ENCODE measurements around the gene DISP2.

DISP2 gene

DNA sequence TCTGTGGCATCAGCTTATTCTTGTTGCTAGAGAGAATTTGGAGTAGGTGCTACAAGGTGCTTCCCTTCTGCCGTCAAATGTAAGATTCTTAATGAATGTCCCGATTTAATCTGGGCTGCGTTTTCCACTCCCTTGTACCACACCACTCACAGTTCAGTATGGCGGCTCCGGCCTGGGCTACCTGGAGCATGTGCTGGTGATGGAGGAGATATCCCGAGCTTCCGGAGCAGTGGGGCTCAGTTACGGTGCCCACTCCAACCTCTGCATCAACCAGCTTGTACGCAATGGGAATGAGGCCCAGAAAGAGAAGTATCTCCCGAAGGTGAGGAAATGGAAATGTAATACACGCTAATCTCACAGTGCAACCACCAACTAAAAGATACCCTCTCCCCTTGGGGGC is 52.5 kb downstream of the DISP2 start:
- H3K27ac ChIP-seq (ENCODE audit: low read depth, low read length), result no peak overlapping the region
- no peaks in the 10 kb centered on the region for H3K9me3 ChIP-seq (ENCODE audit: low read length)
- no peak overlapping the region for H3K9ac ChIP-seq (ENCODE audit: low read length)
- H3K27me3 ChIP-seq (ENCODE audit: control insufficient read depth in 1 of 2, insufficient read depth in 2 of 2, low read length in 2 of 2), result no peaks in the 10 kb centered on the region
- H3K4me3 ChIP-seq (ENCODE audit: low read depth in 1 of 2, low read length in 2 of 2), result no peak overlapping the region
- H3K36me3 ChIP-seq (ENCODE audit: insufficient read depth, low read length), result peaks cover 47% of the 10 kb centered on the region
- H3K4me1 ChIP-seq (ENCODE audit: insufficient read depth, low read length), result peaks cover 14% of the 10 kb centered on the region

DNA sequence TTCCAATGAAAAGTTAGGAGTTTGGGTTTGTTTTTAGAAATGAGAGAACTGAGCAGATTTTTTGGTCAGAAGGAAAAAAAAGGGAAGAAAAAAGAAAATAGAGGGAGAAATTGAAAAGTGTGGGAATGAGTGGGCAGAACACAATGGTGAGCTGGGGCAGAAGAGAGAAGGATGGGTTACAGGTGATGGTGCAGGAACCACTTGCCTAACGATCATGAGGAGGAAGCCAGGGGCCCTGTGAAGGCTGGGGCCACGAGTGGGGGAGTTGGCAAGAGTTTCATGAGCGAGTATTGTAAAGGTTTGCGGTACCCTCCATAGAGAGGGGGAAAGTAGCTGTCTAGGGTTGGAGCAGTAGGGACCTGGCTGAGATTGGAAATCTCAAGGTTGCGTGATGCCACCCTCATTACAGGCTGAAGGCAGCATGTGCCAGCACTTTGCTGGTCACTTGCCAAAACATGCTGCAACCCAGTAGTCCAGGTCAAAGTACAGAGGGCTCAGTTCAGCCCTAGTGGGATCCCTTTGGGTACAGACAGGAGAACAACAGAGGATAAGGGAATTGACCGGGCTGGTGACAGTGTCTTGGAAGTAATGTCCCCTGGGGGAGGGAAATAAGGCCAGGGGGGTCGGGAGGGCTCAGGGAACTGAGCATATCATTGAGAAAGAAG is 54.2 kb downstream of the DISP2 start:
- Histone ChIP-seq H3K27me3 (ENCODE audit: control insufficient read depth in 1 of 2, insufficient read depth in 2 of 2, low read length in 2 of 2) (no peaks in the 10 kb centered on the region), H3K4me3 (ENCODE audit: low read depth in 1 of 2, low read length in 2 of 2) (no peak overlapping the region), H3K9ac (ENCODE audit: low read length) (no peak overlapping the region), H3K36me3 (ENCODE audit: insufficient read depth, low read length) (peaks cover 55% of the 10 kb centered on the region), H3K9me3 (ENCODE audit: low read length) (no peaks in the 10 kb centered on the region), H3K4me1 (ENCODE audit: insufficient read depth, low read length) (peaks cover 1% of the 10 kb centered on the region), H3K27ac (ENCODE audit: low read depth, low read length) (no peak overlapping the region)

DNA sequence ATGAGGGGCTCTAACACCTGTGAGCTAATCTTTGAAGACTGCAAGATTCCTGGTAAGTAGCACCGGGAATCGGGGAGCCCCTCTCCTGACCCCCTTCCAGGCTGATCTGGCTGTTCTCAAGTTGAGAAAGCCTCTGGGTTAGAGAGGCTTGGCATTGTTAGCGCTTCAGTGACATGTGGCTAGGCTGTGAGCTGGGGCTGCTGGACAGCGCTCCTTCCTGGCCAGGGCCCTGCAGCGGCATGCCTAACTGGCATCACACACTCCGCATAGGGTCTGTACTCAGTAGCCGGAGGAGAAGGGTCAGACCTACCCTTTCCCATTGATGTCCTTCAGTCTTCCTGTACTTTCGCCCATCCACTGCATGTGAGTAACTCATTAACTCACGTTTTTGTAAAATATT is 55.0 kb downstream of the DISP2 start:
- H3K4me1 ChIP-seq (ENCODE audit: insufficient read depth, low read length), result no peaks in the 10 kb centered on the region
- H3K36me3 ChIP-seq (ENCODE audit: insufficient read depth, low read length), result peaks cover 58% of the 10 kb centered on the region
- no peak overlapping the region for H3K4me3 ChIP-seq (ENCODE audit: low read depth in 1 of 2, low read length in 2 of 2)
- H3K9me3 ChIP-seq (ENCODE audit: low read length), result no peaks in the 10 kb centered on the region
- no peaks in the 10 kb centered on the region for H3K27me3 ChIP-seq (ENCODE audit: control insufficient read depth in 1 of 2, insufficient read depth in 2 of 2, low read length in 2 of 2)
- H3K9ac ChIP-seq (ENCODE audit: low read length), result no peak overlapping the region
- H3K27ac ChIP-seq (ENCODE audit: low read depth, low read length), result no peak overlapping the region

DNA sequence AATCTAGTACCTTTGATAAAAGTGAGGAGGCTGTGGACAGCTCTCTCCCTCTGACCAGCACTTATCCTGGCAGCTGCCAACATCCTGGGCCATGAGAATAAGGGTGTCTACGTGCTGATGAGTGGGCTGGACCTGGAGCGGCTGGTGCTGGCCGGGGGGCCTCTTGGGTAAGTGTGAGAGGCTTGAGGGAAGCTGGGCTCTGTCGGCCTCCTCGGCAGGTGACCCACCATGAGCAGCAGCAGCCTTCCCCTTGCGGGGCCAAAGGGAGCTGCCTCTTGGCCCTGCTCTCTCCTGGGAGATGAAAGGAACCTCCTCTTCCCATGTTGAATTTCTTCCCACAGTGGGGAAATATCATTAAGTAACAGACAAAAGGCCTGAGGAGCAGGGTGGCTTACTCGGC is 56.8 kb downstream of the DISP2 start:
- Histone ChIP-seq H3K4me1 (ENCODE audit: insufficient read depth, low read length) (no peaks in the 10 kb centered on the region), H3K4me3 (ENCODE audit: low read depth in 1 of 2, low read length in 2 of 2) (no peak overlapping the region), H3K9me3 (ENCODE audit: low read length) (no peaks in the 10 kb centered on the region), H3K27ac (ENCODE audit: low read depth, low read length) (no peak overlapping the region), H3K36me3 (ENCODE audit: insufficient read depth, low read length) (peaks cover 50% of the 10 kb centered on the region), H3K27me3 (ENCODE audit: control insufficient read depth in 1 of 2, insufficient read depth in 2 of 2, low read length in 2 of 2) (no peaks in the 10 kb centered on the region), H3K9ac (ENCODE audit: low read length) (no peak overlapping the region)

DNA sequence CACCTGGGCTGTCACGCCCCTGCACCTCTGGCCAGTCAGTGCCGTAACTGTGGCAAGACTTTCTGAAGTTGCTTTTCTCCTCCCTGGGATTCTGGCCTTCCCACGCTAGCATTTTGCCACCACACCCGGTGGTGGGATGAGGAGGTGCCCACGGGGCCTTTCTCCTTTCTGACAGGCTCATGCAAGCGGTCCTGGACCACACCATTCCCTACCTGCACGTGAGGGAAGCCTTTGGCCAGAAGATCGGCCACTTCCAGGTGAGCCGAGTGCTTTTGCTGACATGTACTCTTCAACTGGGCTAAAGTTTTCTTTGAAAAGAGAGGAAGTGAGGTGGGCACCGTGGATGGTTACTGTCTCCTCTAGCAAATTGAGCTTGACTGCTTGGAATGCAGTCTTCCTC is 57.2 kb downstream of the DISP2 start:
- Histone ChIP-seq H3K27ac (ENCODE audit: low read depth, low read length) (no peak overlapping the region), H3K27me3 (ENCODE audit: control insufficient read depth in 1 of 2, insufficient read depth in 2 of 2, low read length in 2 of 2) (no peaks in the 10 kb centered on the region), H3K4me1 (ENCODE audit: insufficient read depth, low read length) (no peaks in the 10 kb centered on the region), H3K9ac (ENCODE audit: low read length) (no peak overlapping the region), H3K9me3 (ENCODE audit: low read length) (no peaks in the 10 kb centered on the region), H3K36me3 (ENCODE audit: insufficient read depth, low read length) (peaks cover 47% of the 10 kb centered on the region), H3K4me3 (ENCODE audit: low read depth in 1 of 2, low read length in 2 of 2) (no peak overlapping the region)

DNA sequence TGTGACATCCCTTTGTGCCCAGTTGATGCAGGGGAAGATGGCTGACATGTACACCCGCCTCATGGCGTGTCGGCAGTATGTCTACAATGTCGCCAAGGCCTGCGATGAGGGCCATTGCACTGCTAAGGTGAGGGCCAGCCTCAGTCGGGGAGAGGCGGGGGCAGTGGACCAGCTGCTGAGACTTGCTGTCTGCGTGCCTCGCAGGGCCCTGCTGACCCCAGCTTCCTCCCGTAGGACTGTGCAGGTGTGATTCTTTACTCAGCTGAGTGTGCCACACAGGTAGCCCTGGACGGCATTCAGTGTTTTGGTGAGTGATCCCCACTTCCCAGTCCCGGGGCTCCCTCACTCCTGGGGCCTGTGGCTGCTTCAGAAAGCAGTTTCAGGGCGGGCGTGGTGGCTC is 58.0 kb downstream of the DISP2 start:
- peaks cover 38% of the 10 kb centered on the region for H3K36me3 ChIP-seq (ENCODE audit: insufficient read depth, low read length)
- H3K9ac ChIP-seq (ENCODE audit: low read length), result no peak overlapping the region
- H3K9me3 ChIP-seq (ENCODE audit: low read length), result no peaks in the 10 kb centered on the region
- H3K27ac ChIP-seq (ENCODE audit: low read depth, low read length), result no peak overlapping the region
- no peak overlapping the region for H3K4me3 ChIP-seq (ENCODE audit: low read depth in 1 of 2, low read length in 2 of 2)
- H3K27me3 ChIP-seq (ENCODE audit: control insufficient read depth in 1 of 2, insufficient read depth in 2 of 2, low read length in 2 of 2), result no peaks in the 10 kb centered on the region
- H3K4me1 ChIP-seq (ENCODE audit: insufficient read depth, low read length), result peaks cover 5% of the 10 kb centered on the region

DNA sequence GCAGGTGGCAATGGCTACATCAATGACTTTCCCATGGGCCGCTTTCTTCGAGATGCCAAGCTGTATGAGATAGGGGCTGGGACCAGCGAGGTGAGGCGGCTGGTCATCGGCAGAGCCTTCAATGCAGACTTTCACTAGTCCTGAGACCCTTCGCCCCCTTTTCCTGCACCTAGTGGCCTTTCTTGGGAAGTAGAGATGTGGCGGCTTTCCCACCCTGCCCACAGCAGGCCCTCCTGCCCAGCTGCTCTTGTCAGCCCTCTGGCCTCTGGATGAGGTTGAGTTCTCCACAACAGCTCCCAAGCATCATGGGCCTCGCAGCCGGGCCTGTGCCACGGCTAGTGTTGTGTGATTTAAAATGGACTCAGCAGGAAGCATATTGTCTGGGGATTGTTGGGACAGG is 60.1 kb downstream of the DISP2 start:
- Histone ChIP-seq H3K4me1 (ENCODE audit: insufficient read depth, low read length) (peaks cover 13% of the 10 kb centered on the region), H3K27me3 (ENCODE audit: control insufficient read depth in 1 of 2, insufficient read depth in 2 of 2, low read length in 2 of 2) (no peaks in the 10 kb centered on the region), H3K9ac (ENCODE audit: low read length) (no peak overlapping the region), H3K27ac (ENCODE audit: low read depth, low read length) (no peak overlapping the region), H3K4me3 (ENCODE audit: low read depth in 1 of 2, low read length in 2 of 2) (no peak overlapping the region), H3K36me3 (ENCODE audit: insufficient read depth, low read length) (peaks cover 29% of the 10 kb centered on the region), H3K9me3 (ENCODE audit: low read length) (no peaks in the 10 kb centered on the region)

DNA sequence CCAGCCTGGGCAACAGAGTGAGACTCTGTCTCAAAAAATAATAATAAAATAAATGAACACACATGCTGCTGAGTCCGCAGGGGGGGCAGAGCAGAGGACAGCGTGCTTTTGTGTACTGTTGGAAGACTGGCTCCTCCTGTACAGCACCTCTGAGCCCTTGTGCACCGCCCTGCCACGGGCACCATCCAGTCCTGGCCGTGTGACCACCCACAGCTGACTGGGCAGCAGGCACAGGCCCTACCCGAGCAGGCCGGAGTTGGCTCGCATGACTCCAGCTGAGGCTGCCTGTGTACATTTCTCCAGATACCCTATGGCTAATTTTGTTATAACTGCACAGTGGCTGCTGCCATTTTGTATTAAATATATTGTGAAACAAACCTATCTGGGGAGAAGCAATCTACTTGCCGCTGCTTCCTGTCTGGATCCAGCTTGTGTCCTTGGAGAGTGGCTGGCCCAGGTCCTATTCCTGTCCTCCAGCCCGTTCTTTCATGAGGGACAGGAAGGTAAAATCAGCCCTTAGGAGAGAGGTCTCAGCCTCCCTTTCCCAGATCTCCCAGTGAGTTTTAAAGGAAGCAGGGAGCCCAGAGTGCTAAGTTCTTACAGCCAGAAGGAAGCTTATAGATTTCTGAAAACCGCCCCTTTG is 62.2 kb downstream of the DISP2 start:
- Histone ChIP-seq H3K9me3 (ENCODE audit: low read length) (no peaks in the 10 kb centered on the region), H3K4me3 (ENCODE audit: low read depth in 1 of 2, low read length in 2 of 2) (no peak overlapping the region), H3K36me3 (ENCODE audit: insufficient read depth, low read length) (peaks cover 22% of the 10 kb centered on the region), H3K9ac (ENCODE audit: low read length) (no peak overlapping the region), H3K27me3 (ENCODE audit: control insufficient read depth in 1 of 2, insufficient read depth in 2 of 2, low read length in 2 of 2) (no peaks in the 10 kb centered on the region), H3K4me1 (ENCODE audit: insufficient read depth, low read length) (peaks cover 13% of the 10 kb centered on the region), H3K27ac (ENCODE audit: low read depth, low read length) (no peak overlapping the region)

DNA sequence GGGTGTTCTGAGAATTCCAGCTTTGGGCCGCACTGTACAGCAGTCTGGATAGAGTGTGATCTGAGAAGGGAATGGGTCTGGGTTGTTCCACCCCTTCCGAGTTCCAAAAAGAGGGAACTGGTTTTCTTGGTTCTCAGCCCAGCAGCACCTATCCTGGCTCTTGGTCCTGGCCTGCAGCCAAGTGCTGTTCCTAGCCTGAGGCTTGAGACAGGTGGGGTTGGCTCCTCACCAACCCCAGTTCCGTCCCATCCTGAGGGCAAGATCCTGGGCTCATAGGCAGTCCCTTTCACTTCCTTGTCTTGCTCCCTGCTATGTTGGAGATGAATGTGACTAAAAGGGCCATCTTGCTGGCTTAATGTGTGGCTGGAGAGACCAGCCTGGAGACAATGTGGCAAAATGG is 62.8 kb downstream of the DISP2 start:
- peaks cover 13% of the 10 kb centered on the region for H3K4me1 ChIP-seq (ENCODE audit: insufficient read depth, low read length)
- H3K27me3 ChIP-seq (ENCODE audit: control insufficient read depth in 1 of 2, insufficient read depth in 2 of 2, low read length in 2 of 2), result no peaks in the 10 kb centered on the region
- H3K27ac ChIP-seq (ENCODE audit: low read depth, low read length), result no peak overlapping the region
- peaks cover 18% of the 10 kb centered on the region for H3K36me3 ChIP-seq (ENCODE audit: insufficient read depth, low read length)
- H3K4me3 ChIP-seq (ENCODE audit: low read depth in 1 of 2, low read length in 2 of 2), result no peak overlapping the region
- no peak overlapping the region for H3K9ac ChIP-seq (ENCODE audit: low read length)
- no peaks in the 10 kb centered on the region for H3K9me3 ChIP-seq (ENCODE audit: low read length)

DNA sequence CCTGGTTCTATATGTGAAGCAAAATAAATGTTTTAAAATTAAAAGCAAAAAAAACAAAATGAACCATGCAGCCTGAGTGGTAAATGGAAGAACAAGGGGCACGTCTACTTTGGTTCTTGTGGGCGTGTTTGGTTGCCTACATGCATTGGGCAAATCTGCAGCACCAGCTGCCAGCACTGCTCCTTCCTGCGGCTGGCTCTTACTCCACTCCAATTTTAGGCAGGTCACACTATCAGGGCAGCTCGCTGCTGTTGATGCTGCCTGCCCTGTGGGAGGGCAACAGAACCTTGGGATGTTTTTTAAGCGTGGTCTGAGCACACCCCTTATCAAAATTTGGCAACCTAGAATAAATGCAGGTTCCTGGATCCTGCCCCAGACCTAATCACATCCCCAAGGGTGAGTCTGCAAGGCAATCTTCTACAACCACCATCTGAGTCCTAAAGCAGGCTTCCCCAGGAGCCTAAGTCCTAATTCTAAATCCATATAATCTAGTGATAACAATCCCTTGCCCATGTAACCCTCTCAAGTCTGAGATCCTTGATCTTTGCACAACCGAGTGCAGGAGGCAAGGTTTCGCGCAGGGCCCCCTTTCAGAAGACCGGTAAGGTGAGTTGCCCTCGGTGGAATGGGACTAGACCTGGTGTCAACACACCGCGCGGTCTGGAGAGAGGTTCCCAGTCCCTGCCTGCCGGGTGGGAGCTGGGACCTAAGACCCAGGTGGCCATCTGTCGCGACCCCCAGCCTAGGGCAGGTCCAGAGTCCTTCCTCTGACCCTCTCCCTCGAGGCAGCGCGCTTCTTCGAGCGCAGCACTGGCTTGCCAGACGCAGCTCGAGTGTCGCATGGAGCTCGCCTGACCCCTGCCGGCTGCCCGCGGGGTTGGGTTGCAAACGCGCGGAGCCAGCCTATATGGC is 63.5 kb downstream of the DISP2 start:
- Histone ChIP-seq H3K4me1 (ENCODE audit: insufficient read depth, low read length) (peaks cover 13% of the 10 kb centered on the region), H3K36me3 (ENCODE audit: insufficient read depth, low read length) (peaks cover 13% of the 10 kb centered on the region), H3K27me3 (ENCODE audit: control insufficient read depth in 1 of 2, insufficient read depth in 2 of 2, low read length in 2 of 2) (no peaks in the 10 kb centered on the region), H3K9ac (ENCODE audit: low read length) (no peak overlapping the region), H3K4me3 (ENCODE audit: low read depth in 1 of 2, low read length in 2 of 2) (no peak overlapping the region), H3K9me3 (ENCODE audit: low read length) (no peaks in the 10 kb centered on the region), H3K27ac (ENCODE audit: low read depth, low read length) (no peak overlapping the region)

DNA sequence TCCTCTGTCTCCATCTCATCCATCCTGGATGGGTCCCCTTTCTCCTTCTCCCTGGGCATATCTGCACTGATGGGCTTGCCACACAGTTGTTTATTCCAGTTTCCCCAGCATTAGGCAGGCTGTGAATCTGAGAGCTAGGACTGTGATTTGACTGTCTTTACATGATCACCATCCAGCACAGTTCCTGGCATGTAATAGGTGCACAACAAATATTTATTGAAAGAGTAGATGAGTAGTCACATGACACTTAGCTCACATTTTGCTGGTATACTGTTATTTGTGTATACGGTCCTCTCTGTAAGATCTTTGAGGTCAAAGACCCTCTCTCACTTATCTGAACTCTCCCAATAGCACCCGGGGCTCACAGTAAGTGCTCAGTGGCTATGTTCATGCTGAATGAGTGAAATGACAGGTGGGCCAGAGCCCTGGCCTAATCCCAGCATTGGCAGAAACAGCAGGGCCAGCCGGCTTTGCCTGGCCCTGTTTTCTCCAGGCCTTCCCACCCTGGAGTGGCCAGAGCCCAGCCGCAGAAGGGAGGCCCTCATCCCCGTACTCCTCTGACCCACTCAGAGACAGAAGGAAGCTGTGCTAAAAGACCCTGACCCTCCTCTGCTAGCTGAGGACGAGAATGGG is 66.6 kb downstream of the DISP2 start:
- no peaks in the 10 kb centered on the region for H3K36me3 ChIP-seq (ENCODE audit: insufficient read depth, low read length)
- H3K4me3 ChIP-seq (ENCODE audit: low read depth in 1 of 2, low read length in 2 of 2), result no peak overlapping the region
- H3K9me3 ChIP-seq (ENCODE audit: low read length), result no peaks in the 10 kb centered on the region
- no peak overlapping the region for H3K9ac ChIP-seq (ENCODE audit: low read length)
- H3K27me3 ChIP-seq (ENCODE audit: control insufficient read depth in 1 of 2, insufficient read depth in 2 of 2, low read length in 2 of 2), result no peaks in the 10 kb centered on the region
- no peak overlapping the region for H3K27ac ChIP-seq (ENCODE audit: low read depth, low read length)
- peaks cover 13% of the 10 kb centered on the region for H3K4me1 ChIP-seq (ENCODE audit: insufficient read depth, low read length)
